ENCODE results near the gene WDR11.

Gene WDR11

DNA sequence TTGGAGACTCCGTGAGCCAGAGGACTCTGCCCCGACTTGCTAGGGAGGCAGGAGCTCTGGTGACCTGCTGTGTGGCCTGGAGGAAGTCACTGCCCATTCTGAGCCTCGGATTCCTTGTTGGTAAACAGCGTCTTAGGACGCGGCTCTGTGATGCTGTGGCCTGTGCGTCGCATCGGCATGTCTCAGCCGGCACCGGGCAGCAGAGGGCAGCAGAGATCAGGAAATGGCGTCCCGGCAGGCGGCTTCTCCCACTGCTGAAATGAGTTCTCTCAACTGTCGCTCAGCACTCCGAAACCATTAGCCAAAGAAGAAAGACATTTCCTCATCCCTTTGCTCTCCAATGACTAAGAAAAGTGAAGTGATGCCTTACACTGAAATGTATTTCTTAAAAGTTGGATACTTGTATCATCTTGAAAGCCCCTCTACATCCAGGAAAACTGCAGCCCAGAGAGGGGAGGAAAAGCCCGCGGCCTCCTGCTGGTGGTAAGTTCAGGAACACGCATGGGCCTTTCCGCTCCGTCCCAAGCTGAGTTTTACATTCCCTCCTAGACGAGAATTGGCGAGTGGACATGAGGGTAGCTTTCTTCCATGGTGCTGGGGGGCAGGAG, 91.7 kb downstream of the WDR11 start:
- H3K9me3 ChIP-seq (ENCODE audit: control insufficient read depth in 1 of 2, low read length in 2 of 2), result no peaks in the 10 kb centered on the region
- no peak overlapping the region for H3K4me3 ChIP-seq (ENCODE audit: low read depth in 1 of 2, low read length in 2 of 2)
- no peak overlapping the region for H3K9ac ChIP-seq (ENCODE audit: low read depth in 1 of 2, low read length in 2 of 2)
- H3K27ac ChIP-seq (ENCODE audit: low read depth, low read length), result no peak overlapping the region
- H3K4me1 ChIP-seq (ENCODE audit: control insufficient read depth in 1 of 2, insufficient read depth in 2 of 2, low read length in 2 of 2), result peaks cover 0 to 3% of the 10 kb centered on the region in 2 donors
- H3K36me3 ChIP-seq (ENCODE audit: control insufficient read depth in 1 of 2, insufficient read depth in 2 of 2, low read length in 2 of 2), result no peaks in the 10 kb centered on the region
- no peaks in the 10 kb centered on the region for H3K27me3 ChIP-seq (ENCODE audit: control insufficient read depth in 1 of 2, insufficient read depth in 2 of 2, low read length in 2 of 2)

DNA sequence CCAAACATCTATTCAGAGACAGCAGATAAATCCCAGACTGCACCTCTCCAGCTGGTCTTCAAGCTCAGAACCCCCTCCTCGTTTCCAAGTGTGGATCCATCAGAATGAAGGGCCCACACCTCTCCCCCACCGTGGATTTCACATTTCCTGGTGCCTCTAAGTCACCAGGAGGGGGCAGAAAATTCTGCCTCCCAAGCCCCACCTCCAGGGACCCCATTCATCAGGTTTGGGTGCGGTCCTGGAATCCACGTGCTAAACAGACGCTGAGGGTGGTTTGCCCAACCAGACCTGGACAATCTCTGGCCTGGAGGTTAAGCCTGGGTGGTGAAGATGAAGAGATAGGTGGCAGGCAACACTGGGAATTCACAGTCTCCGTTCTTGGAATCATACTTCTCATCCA, 92.4 kb downstream of the WDR11 start:
- Histone ChIP-seq H3K9me3 (ENCODE audit: control insufficient read depth in 1 of 2, low read length in 2 of 2) (no peaks in the 10 kb centered on the region), H3K27ac (ENCODE audit: low read depth, low read length) (no peak overlapping the region), H3K4me3 (ENCODE audit: low read depth in 1 of 2, low read length in 2 of 2) (no peak overlapping the region), H3K9ac (ENCODE audit: low read depth in 1 of 2, low read length in 2 of 2) (no peak overlapping the region), H3K36me3 (ENCODE audit: control insufficient read depth in 1 of 2, insufficient read depth in 2 of 2, low read length in 2 of 2) (no peaks in the 10 kb centered on the region), H3K27me3 (ENCODE audit: control insufficient read depth in 1 of 2, insufficient read depth in 2 of 2, low read length in 2 of 2) (no peaks in the 10 kb centered on the region), H3K4me1 (ENCODE audit: control insufficient read depth in 1 of 2, insufficient read depth in 2 of 2, low read length in 2 of 2) (peaks cover 0 to 3% of the 10 kb centered on the region in 2 donors)

GRCh38 chr10:120944586-120945125, 93.5 kb downstream of the WDR11 start:
- Histone ChIP-seq H3K27me3 (ENCODE audit: control insufficient read depth in 1 of 2, insufficient read depth in 2 of 2, low read length in 2 of 2) (peaks cover 0 to 6% of the 10 kb centered on the region in 2 donors), H3K4me1 (ENCODE audit: control insufficient read depth in 1 of 2, insufficient read depth in 2 of 2, low read length in 2 of 2) (peaks cover 6% of the 10 kb centered on the region in 2 donors), H3K4me3 (ENCODE audit: low read depth in 1 of 2, low read length in 2 of 2) (no peak overlapping the region), H3K9me3 (ENCODE audit: control insufficient read depth in 1 of 2, low read length in 2 of 2) (no peaks in the 10 kb centered on the region), H3K9ac (ENCODE audit: low read depth in 1 of 2, low read length in 2 of 2) (no peak overlapping the region), H3K27ac (ENCODE audit: low read depth, low read length) (no peak overlapping the region), H3K36me3 (ENCODE audit: control insufficient read depth in 1 of 2, insufficient read depth in 2 of 2, low read length in 2 of 2) (no peaks in the 10 kb centered on the region)

DNA sequence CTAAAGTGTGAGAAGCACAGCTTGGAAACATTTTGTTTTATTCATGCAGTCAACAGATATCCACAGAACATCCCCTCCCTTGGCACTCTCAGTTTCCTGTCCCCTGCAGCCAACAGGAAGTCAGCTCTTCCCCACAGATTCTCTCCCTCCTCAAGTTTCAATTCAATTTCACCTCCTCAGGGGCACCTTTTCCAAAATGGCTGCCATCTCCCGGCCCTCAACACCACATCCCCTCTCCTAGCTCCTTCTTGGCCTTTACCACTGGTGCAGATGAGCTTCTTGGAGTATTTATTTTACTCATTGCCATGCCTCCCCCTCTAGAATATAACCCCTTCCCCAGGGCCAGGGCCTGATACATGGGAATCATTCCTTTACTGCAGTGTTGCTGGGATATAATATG, 94.0 kb downstream of the WDR11 start:
- Histone ChIP-seq H3K36me3 (ENCODE audit: control insufficient read depth in 1 of 2, insufficient read depth in 2 of 2, low read length in 2 of 2) (no peaks in the 10 kb centered on the region), H3K27me3 (ENCODE audit: control insufficient read depth in 1 of 2, insufficient read depth in 2 of 2, low read length in 2 of 2) (peaks cover 0 to 11% of the 10 kb centered on the region in 2 donors), H3K27ac (ENCODE audit: low read depth, low read length) (no peak overlapping the region), H3K4me3 (ENCODE audit: low read depth in 1 of 2, low read length in 2 of 2) (no peak overlapping the region), H3K9me3 (ENCODE audit: control insufficient read depth in 1 of 2, low read length in 2 of 2) (no peaks in the 10 kb centered on the region), H3K9ac (ENCODE audit: low read depth in 1 of 2, low read length in 2 of 2) (no peak overlapping the region), H3K4me1 (ENCODE audit: control insufficient read depth in 1 of 2, insufficient read depth in 2 of 2, low read length in 2 of 2) (peaks cover 6 to 7% of the 10 kb centered on the region in 2 donors)

- peaks cover 0 to 15% of the 10 kb centered on the region in 2 donors for H3K27me3 ChIP-seq (ENCODE audit: control insufficient read depth in 1 of 2, insufficient read depth in 2 of 2, low read length in 2 of 2)
- H3K27ac ChIP-seq (ENCODE audit: low read depth, low read length), result no peak overlapping the region
- H3K9me3 ChIP-seq (ENCODE audit: control insufficient read depth in 1 of 2, low read length in 2 of 2), result no peaks in the 10 kb centered on the region
- no peaks in the 10 kb centered on the region for H3K36me3 ChIP-seq (ENCODE audit: control insufficient read depth in 1 of 2, insufficient read depth in 2 of 2, low read length in 2 of 2)
- H3K4me1 ChIP-seq (ENCODE audit: control insufficient read depth in 1 of 2, insufficient read depth in 2 of 2, low read length in 2 of 2), result peaks cover 6 to 7% of the 10 kb centered on the region in 2 donors
- H3K9ac ChIP-seq (ENCODE audit: low read depth in 1 of 2, low read length in 2 of 2), result no peak overlapping the region
- H3K4me3 ChIP-seq (ENCODE audit: low read depth in 1 of 2, low read length in 2 of 2), result no peak overlapping the region
Measured at GRCh38 chr10:120945801-120946302, 94.7 kb downstream of the WDR11 start.

DNA sequence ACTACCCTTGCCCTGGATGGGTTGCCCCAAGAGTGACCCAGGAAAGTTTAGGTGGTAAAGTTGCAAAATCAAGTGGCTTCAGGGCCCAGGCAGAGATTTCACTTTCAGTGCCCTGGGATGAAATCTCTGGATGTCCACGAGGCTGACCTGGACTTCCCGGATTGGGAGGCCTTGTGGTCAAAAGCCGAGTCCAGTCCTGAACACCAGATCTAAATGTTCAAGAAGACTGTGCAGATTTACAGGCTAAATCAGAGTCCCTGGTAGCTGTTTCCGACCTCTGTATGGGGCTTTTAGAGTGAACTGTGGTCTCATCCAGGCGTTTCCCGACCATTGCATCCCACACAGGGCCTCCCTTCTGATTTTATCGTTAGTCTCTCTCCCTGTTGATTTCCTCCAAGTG, 95.3 kb downstream of the WDR11 start:
- no peak overlapping the region for H3K4me3 ChIP-seq (ENCODE audit: low read depth in 1 of 2, low read length in 2 of 2)
- peaks cover 6 to 7% of the 10 kb centered on the region in 2 donors for H3K4me1 ChIP-seq (ENCODE audit: control insufficient read depth in 1 of 2, insufficient read depth in 2 of 2, low read length in 2 of 2)
- H3K9ac ChIP-seq (ENCODE audit: low read depth in 1 of 2, low read length in 2 of 2), result no peak overlapping the region
- H3K27ac ChIP-seq (ENCODE audit: low read depth, low read length), result no peak overlapping the region
- peaks cover 0 to 15% of the 10 kb centered on the region in 2 donors for H3K27me3 ChIP-seq (ENCODE audit: control insufficient read depth in 1 of 2, insufficient read depth in 2 of 2, low read length in 2 of 2)
- H3K9me3 ChIP-seq (ENCODE audit: control insufficient read depth in 1 of 2, low read length in 2 of 2), result no peaks in the 10 kb centered on the region
- H3K36me3 ChIP-seq (ENCODE audit: control insufficient read depth in 1 of 2, insufficient read depth in 2 of 2, low read length in 2 of 2), result no peaks in the 10 kb centered on the region

DNA sequence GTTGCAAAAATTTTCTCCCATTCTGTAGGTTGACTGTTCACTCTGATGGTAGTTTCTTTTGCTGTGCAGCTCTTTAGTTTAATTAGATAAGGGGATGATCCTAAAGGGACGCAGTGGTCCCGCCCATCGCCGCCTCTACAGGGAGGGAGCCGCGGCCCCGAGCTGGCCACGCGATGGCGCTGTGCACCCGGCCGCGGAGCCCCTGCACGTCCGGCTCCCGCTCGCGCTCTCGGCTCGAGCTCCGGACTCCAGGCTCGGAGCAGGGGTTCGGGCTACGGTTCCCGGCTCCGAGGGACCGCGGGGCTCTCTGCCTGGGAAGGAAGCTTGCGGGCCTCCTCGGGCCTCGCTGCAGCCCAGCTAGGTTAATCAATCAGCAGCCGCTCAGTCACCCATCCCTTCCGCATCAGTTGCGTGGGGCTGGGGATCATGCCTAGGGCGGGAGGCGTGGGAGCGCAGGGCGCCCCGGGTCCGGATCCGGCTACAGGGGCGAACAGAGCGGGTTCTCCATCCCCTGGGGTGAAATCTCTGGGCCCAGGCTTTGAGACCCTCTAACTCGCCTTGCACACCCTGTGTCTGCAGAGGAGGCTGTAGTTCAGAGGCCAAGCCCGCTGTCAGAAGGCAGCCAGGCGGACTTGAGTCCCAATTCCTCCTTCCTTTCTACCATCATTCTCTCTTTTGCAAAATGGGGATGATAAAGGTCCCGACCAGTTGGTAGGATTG, 97.9 kb downstream of the WDR11 start:
- peaks cover 4 to 6% of the 10 kb centered on the region in 2 donors for H3K4me1 ChIP-seq (ENCODE audit: control insufficient read depth in 1 of 2, insufficient read depth in 2 of 2, low read length in 2 of 2)
- H3K27me3 ChIP-seq (ENCODE audit: control insufficient read depth in 1 of 2, insufficient read depth in 2 of 2, low read length in 2 of 2), result peaks cover 0 to 15% of the 10 kb centered on the region in 2 donors
- peak overlapping the region; percentile 48 to 65 for H3K4me3 ChIP-seq (ENCODE audit: low read depth in 1 of 2, low read length in 2 of 2)
- no peaks in the 10 kb centered on the region for H3K36me3 ChIP-seq (ENCODE audit: control insufficient read depth in 1 of 2, insufficient read depth in 2 of 2, low read length in 2 of 2)
- H3K9ac ChIP-seq (ENCODE audit: low read depth in 1 of 2, low read length in 2 of 2), result no peak overlapping the region
- H3K27ac ChIP-seq (ENCODE audit: low read depth, low read length), result no peak overlapping the region
- H3K9me3 ChIP-seq (ENCODE audit: control insufficient read depth in 1 of 2, low read length in 2 of 2), result peaks cover 0 to 9% of the 10 kb centered on the region in 2 donors

GRCh38 chr10:120949609-120950031, 98.5 kb downstream of the WDR11 start:
- Histone ChIP-seq H3K9ac (ENCODE audit: low read depth in 1 of 2, low read length in 2 of 2) (no peak overlapping the region), H3K27me3 (ENCODE audit: control insufficient read depth in 1 of 2, insufficient read depth in 2 of 2, low read length in 2 of 2) (peaks cover 0 to 15% of the 10 kb centered on the region in 2 donors), H3K27ac (ENCODE audit: low read depth, low read length) (no peak overlapping the region), H3K36me3 (ENCODE audit: control insufficient read depth in 1 of 2, insufficient read depth in 2 of 2, low read length in 2 of 2) (no peaks in the 10 kb centered on the region), H3K9me3 (ENCODE audit: control insufficient read depth in 1 of 2, low read length in 2 of 2) (peaks cover 0 to 15% of the 10 kb centered on the region in 2 donors), H3K4me1 (ENCODE audit: control insufficient read depth in 1 of 2, insufficient read depth in 2 of 2, low read length in 2 of 2) (peaks cover 4 to 6% of the 10 kb centered on the region in 2 donors), H3K4me3 (ENCODE audit: low read depth in 1 of 2, low read length in 2 of 2) (peak overlapping the region in 1 of 2 donors; percentile 48)

DNA sequence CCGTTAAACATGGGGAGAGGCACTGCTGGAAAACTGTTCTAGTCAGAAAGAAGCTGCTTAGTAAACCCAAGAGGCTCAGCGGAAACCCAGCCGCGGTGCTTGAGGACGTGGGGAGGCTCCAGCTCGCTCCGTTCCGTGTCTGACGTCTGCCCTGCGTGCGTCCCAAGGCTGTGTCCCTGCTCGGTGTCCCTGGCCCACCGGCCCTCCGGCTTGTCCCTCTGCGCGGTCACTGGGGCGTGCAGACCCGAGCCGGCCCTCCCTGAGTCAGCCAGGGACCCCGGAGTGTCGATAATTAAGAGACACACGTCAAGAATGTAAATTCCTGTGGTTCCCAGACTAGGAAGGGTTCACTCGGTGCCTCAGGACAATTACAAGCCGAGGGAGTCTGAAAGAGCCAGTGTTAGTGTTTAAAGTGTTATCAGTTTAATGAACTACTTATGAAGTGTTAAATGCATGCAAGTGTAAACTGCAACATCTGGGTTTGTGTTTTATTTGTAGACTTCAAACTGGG, 98.9 kb downstream of the WDR11 start:
- H3K36me3 ChIP-seq (ENCODE audit: control insufficient read depth in 1 of 2, insufficient read depth in 2 of 2, low read length in 2 of 2), result no peaks in the 10 kb centered on the region
- H3K9ac ChIP-seq (ENCODE audit: low read depth in 1 of 2, low read length in 2 of 2), result no peak overlapping the region
- H3K4me3 ChIP-seq (ENCODE audit: low read depth in 1 of 2, low read length in 2 of 2), result no peak overlapping the region
- peaks cover 0 to 16% of the 10 kb centered on the region in 2 donors for H3K9me3 ChIP-seq (ENCODE audit: control insufficient read depth in 1 of 2, low read length in 2 of 2)
- no peak overlapping the region for H3K27ac ChIP-seq (ENCODE audit: low read depth, low read length)
- peaks cover 4 to 6% of the 10 kb centered on the region in 2 donors for H3K4me1 ChIP-seq (ENCODE audit: control insufficient read depth in 1 of 2, insufficient read depth in 2 of 2, low read length in 2 of 2)
- peaks cover 0 to 15% of the 10 kb centered on the region in 2 donors for H3K27me3 ChIP-seq (ENCODE audit: control insufficient read depth in 1 of 2, insufficient read depth in 2 of 2, low read length in 2 of 2)

DNA sequence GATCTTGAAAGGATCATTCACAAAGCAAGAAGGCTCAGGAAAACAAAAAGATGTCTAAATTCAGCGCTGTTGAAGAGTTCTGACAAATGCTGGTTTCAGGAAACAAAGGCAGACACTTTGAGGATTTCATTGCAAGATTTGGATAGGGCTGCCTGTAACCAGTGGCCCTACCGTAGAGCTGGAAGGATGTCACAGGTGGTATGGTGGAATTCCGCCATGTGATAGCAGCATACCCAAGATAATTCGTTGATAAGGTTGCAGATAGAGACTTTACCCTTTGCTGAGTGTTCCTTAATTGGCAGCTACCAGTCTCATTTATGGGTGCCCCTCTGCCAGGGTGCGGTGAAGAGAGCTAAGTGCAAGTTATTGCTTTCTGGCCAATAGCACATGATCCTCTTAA, 100.1 kb downstream of the WDR11 start:
- Histone ChIP-seq H3K9me3 (ENCODE audit: control insufficient read depth in 1 of 2, low read length in 2 of 2) (peaks cover 0 to 16% of the 10 kb centered on the region in 2 donors), H3K27ac (ENCODE audit: low read depth, low read length) (no peak overlapping the region), H3K27me3 (ENCODE audit: control insufficient read depth in 1 of 2, insufficient read depth in 2 of 2, low read length in 2 of 2) (peaks cover 0 to 15% of the 10 kb centered on the region in 2 donors), H3K36me3 (ENCODE audit: control insufficient read depth in 1 of 2, insufficient read depth in 2 of 2, low read length in 2 of 2) (no peaks in the 10 kb centered on the region), H3K4me1 (ENCODE audit: control insufficient read depth in 1 of 2, insufficient read depth in 2 of 2, low read length in 2 of 2) (peaks cover 4 to 6% of the 10 kb centered on the region in 2 donors), H3K9ac (ENCODE audit: low read depth in 1 of 2, low read length in 2 of 2) (no peak overlapping the region), H3K4me3 (ENCODE audit: low read depth in 1 of 2, low read length in 2 of 2) (no peak overlapping the region)

Data from duodenal mucosa (tissue), 2 donors.